Mesothelial cell of epicardium (in vitro differentiated cells): ENCODE results near the gene ZNF316. TPM values are rescaled to one million over a fixed set of nuclear protein-coding genes. Genes with fewer than 3 reads are reported as not detected.

ENCODE experiments used
- DNase-seq, 2 experiments: peaks; one replicate each; pipeline ENCODE4 v3.0.0; 2021; ENCODE audit warnings: low spot score in 2 of 2; ENCODE audit not compliant: unreplicated experiment in 2 of 2
- H3K27ac Mint-ChIP-seq: 2 replicates; pipeline ENCODE4 v1.8.0; 2021; ENCODE audit warnings: mixed read lengths
- H3K27me3 Mint-ChIP-seq: 2 replicates; pipeline ENCODE4 v1.8.0; 2021; ENCODE audit warnings: low read depth, mixed read lengths
- H3K36me3 Mint-ChIP-seq: 2 replicates; pipeline ENCODE4 v1.8.0; 2021; ENCODE audit warnings: mixed read lengths
- H3K4me1 Mint-ChIP-seq: 2 replicates; pipeline ENCODE4 v1.8.0; 2021; ENCODE audit warnings: mixed read lengths
- H3K4me3 Mint-ChIP-seq: 2 replicates; pipeline ENCODE4 v1.8.0; 2021; ENCODE audit warnings: mild to moderate bottlenecking, moderate library complexity, mixed read lengths
- H3K9me3 Mint-ChIP-seq: 2 replicates; pipeline ENCODE4 v1.8.0; 2021; ENCODE audit warnings: mixed read lengths
- total RNA-seq: library from RNA; stranded (reverse); gene quantifications from 3 replicates; pipeline ENCODE4 v1.2.1, GENCODE V29; 2021
- TF ChIP-seq, protein P1 (sequence below): fragments of 200-600 bp; sonication (generic); IDR thresholded peaks from one replicate; pipeline ENCODE4 v1.5.0; 2021; ENCODE audit warnings: antibody characterized with exemption; ENCODE audit not compliant: unreplicated experiment

ZNF316 gene
- total RNA-seq, 1 donor from 2014 or later = 57.9 TPM

DNA sequence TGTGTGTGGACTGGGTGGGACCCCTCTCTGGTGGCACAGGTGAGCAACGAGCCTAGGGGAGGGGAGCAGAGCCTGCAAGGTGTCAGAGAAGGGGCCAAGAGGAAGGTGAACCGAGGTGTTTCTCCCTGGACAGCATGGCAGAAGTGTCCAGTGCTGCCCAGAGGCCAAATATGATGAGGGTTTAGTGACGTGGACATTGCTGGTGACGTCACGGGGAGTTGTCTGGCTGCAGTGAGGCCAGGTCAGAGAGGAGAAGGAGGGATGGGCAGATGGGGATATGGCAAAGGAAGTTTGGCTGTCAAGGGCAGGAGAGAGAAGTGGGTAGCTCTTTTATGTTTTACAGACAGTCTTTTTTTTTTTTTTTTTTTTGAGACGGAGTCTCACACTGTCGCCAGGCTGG, 24.3 kb upstream of the ZNF316 start:
- TF ChIP-seq, protein P1, sequence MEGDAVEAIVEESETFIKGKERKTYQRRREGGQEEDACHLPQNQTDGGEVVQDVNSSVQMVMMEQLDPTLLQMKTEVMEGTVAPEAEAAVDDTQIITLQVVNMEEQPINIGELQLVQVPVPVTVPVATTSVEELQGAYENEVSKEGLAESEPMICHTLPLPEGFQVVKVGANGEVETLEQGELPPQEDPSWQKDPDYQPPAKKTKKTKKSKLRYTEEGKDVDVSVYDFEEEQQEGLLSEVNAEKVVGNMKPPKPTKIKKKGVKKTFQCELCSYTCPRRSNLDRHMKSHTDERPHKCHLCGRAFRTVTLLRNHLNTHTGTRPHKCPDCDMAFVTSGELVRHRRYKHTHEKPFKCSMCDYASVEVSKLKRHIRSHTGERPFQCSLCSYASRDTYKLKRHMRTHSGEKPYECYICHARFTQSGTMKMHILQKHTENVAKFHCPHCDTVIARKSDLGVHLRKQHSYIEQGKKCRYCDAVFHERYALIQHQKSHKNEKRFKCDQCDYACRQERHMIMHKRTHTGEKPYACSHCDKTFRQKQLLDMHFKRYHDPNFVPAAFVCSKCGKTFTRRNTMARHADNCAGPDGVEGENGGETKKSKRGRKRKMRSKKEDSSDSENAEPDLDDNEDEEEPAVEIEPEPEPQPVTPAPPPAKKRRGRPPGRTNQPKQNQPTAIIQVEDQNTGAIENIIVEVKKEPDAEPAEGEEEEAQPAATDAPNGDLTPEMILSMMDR = no peak
- Mint-ChIP-seq H3K4me3 (no peak overlapping the region), H3K27ac (no peak overlapping the region), H3K27me3 (no peaks in the 10 kb centered on the region), H3K36me3 (peaks cover 3% of the 10 kb centered on the region), H3K4me1 (peaks cover 13% of the 10 kb centered on the region), H3K9me3 (no peaks in the 10 kb centered on the region)
- DNase-seq = no peak

DNA sequence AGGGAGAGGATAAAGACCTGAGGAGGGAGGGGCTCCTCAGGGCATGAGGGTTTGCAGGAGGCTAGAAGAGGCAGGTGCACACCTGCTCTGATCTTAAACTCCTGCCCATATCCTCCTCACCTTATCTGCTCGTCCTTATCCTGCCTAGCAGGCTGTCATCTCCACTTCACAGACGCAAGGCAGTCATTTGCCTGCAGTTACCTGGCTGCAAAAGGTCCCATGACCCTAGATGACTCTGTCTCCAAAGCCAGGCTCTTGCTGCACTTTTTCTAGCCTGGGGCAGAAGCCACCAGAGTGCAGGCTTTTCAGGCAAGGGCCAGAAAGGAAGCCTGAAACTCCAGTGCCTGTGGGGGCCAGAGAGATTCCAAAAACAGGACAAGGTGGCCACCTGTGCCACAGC, 23.4 kb upstream of the ZNF316 start:
- Mint-ChIP-seq H3K36me3 (peaks cover 3% of the 10 kb centered on the region), H3K4me1 (peaks cover 13% of the 10 kb centered on the region), H3K27me3 (no peaks in the 10 kb centered on the region), H3K4me3 (peak overlapping the region; percentile 6), H3K9me3 (no peaks in the 10 kb centered on the region), H3K27ac (no peak overlapping the region)
- no peak for DNase-seq
- TF ChIP-seq, protein P1 = no peak

DNA sequence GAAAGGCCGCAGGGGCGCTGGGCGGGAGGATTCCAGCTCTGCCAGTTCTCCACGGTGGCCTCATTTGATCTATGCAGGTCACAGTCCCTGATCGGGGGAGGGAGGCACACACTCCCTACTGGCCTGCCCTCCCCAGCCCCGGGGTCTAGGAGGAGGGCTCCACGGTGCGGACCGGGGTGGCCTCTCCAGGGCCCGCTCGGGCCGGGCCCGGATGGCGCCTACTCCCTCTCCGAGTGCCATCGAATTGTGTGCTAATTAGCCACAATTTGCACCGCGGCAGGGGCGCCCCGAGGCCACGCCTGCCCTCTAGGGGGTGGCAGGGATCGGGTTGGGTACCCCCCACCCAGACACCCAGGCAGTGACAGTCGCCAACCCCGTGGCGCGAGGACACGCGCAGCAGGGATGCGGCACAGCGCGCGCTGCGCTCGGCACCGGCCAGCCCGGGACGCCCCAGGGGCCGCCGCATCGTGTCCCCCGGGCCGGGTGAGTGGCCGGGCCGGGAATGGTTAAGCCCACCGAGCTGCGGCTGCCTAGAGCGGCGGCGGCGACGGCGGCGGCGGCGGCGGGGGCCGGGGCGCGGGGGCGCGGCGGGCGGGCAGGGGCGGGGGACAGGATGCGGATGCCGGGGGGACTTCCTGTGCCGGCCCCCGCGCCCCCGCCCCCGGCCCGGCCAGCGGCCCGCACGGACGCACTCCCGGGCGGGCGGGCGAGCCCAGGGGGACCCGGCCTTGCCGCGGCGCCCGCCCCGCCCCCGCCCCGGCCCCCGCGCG, 22.0 kb upstream of the ZNF316 start, which contains the start of gene ZNF853:
TSS of gene ZNF853 (plus strand) at position 658 of the 770 bp plus-strand sequence. CDS start 565 bp downstream, outside the sequence.
- Mint-ChIP-seq H3K4me3 (peak within 1 kb of the TSS; percentile 74), H3K27ac (peak within 1 kb of the TSS; percentile 26), H3K4me1 (peaks cover 13% of the 10 kb centered on the region), H3K36me3 (peaks cover 3% of the 10 kb centered on the region), H3K27me3 (no peaks in the 10 kb centered on the region), H3K9me3 (no peaks in the 10 kb centered on the region)
- TF ChIP-seq, protein P1 = no peak
- peak in 1 of 2 experiments; percentile 48 for DNase-seq

DNA sequence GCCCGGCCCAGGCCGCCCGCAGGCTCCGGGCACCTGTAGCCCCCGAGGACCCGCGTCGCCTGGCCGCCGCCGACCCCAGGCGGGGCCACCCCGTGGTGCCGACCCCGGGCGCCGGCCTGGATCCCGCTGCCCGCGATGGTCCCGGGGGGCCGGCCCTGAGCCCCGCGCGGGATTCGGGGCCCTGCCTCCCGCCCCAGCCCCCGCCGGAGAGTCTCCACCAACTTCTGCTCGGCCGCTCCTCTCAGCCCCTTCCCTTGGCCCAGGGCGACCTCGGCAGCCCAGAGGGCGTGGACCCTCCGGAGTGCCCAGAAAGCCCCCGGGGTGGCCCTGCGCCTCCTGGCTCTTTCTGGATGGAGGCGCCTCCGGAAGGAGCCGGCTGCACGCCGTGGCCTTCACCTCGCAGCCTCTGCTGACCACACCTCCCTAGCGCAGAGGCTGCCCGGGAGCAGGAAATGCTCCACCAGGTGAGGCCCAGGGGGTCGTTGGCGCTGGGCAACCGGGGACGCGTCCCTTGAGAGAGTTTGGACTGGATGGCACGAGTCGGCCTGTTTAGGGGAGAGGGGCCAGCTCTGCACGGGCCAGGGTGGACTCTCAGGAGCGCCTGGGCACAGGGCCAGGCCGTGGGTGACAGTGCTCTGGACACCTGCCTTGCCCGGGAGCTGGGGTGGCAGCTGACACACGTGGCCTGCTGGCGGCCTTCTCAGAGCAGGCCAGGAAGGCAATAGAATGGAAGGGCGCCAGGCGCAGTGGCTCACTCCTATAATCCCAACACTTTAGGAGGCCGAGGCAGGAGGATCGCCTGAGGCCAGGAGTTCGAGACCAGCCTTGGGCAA, 21.2 kb upstream of the ZNF316 start:
- H3K4me1 Mint-ChIP-seq = peaks cover 13% of the 10 kb centered on the region
- TF ChIP-seq, protein P1 = no peak
- no peak for DNase-seq
- H3K27ac Mint-ChIP-seq = no peak overlapping the region
- peak overlapping the region; percentile 68 for H3K4me3 Mint-ChIP-seq
- no peaks in the 10 kb centered on the region for H3K9me3 Mint-ChIP-seq
- no peaks in the 10 kb centered on the region for H3K27me3 Mint-ChIP-seq
- H3K36me3 Mint-ChIP-seq = peaks cover 3% of the 10 kb centered on the region

DNA sequence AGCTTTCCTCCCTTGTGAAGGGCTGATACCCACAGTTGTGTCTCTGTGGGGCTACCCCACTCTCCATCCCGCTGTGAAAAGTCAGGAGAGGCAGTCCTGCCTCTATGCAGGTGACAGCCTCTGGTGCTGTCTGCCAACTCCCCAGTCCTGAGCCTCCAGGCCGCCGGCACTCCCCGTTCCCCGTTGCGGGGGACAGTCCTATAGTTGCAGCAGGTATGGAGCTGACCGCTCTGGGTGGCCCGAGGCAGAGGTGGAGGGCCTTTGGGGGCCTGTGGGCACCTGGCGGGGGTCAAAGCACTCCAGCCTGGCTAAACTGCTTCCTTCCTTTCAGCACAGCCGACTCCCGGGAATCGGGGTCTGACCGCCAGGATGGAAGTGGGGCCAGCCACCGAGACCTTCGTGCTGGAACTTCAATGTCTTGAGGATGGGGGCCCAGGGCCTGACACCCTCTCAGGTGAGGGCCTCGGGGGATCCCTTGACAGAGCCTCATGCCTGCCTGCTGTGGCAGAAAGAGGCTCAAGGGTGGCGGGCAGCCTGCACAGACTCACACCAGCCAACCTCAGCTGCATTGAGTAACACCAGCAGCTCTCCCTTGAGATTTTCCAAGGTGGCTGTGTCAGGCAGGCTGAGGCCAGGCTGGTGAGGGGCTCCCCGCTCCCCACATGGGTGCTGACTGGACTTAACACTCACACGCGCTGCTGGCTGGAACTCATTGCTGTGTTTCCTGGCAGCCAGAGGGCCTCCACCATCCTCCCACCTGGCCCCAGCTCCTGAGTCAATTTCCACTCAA, 20.1 kb upstream of the ZNF316 start:
- H3K27ac Mint-ChIP-seq = no peak overlapping the region
- H3K27me3 Mint-ChIP-seq = no peaks in the 10 kb centered on the region
- peaks cover 12% of the 10 kb centered on the region for H3K36me3 Mint-ChIP-seq

More for the DNA sequence above, 20.1 kb upstream of the ZNF316 start:
- H3K9me3 Mint-ChIP-seq = no peaks in the 10 kb centered on the region
- peak overlapping the region; percentile 62 for H3K4me3 Mint-ChIP-seq
- peaks cover 13% of the 10 kb centered on the region for H3K4me1 Mint-ChIP-seq
- TF ChIP-seq, protein P1 = no peak
- DNase-seq = no peak
